ENCODE results near the gene CHMP4A. TPM values are rescaled to one million over a fixed set of nuclear protein-coding genes. Genes with fewer than 3 reads are reported as not detected.

CHMP4A gene
- total and polyA plus RNA-seq, 9 of the 15 experiments (the other 6 are each of a cell fraction or from before 2014, with no cell fraction given) = 28.8 to 104 (median 52.7) TPM

GRCh38 chr14:24184104-24184970 lies 29.0 kb downstream of the CHMP4A start (continued):
- TF ChIP-seq, protein P1, sequence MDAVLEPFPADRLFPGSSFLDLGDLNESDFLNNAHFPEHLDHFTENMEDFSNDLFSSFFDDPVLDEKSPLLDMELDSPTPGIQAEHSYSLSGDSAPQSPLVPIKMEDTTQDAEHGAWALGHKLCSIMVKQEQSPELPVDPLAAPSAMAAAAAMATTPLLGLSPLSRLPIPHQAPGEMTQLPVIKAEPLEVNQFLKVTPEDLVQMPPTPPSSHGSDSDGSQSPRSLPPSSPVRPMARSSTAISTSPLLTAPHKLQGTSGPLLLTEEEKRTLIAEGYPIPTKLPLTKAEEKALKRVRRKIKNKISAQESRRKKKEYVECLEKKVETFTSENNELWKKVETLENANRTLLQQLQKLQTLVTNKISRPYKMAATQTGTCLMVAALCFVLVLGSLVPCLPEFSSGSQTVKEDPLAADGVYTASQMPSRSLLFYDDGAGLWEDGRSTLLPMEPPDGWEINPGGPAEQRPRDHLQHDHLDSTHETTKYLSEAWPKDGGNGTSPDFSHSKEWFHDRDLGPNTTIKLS (IDR thresholded peaks at IDR 0.05; ENCODE audit: borderline replicate concordance, low read depth) = no peak
- TF ChIP-seq ZNF699 (CRISPR knock-in tag; IDR thresholded peaks at IDR 0.05; ENCODE audit: insufficient replicate concordance) (no peak), ELK1 (CRISPR knock-in tag; IDR thresholded peaks at IDR 0.05) (no peak), MAFF (IDR thresholded peaks at IDR 0.05; ENCODE audit: low read length) (no peak), RAD21 (CRISPR knock-in tag; conservative IDR thresholded peaks at IDR 0.05 in 1 of 2, IDR thresholded peaks at IDR 0.05 in 1 of 2) (no peak), RBM39 (optimal IDR thresholded peaks at IDR 0.05; ENCODE audit: low read depth, low read length) (no peak), ELF1 (tag; IDR thresholded peaks at IDR 0.05) (no peak), MXD1 (CRISPR knock-in tag; IDR thresholded peaks at IDR 0.05; ENCODE audit: borderline replicate concordance, poor library complexity, severe bottlenecking) (no peak)

All from K562 (cell line).